H9 (cell line): ENCODE results near the gene BUB1. TPM values are rescaled to one million over a fixed set of nuclear protein-coding genes. Genes with fewer than 3 reads are reported as not detected.

Experiments
- DNase-seq: peaks from one replicate; pipeline ENCODE4 v3.0.0-alpha.2; 2017
- H2AFZ ChIP-seq: one replicate; pipeline ENCODE4 v1.6.1; 2013; ENCODE audit warnings: mild to moderate bottlenecking, low read length, control low read depth, moderate library complexity
- H2AK5ac ChIP-seq: 2 replicates; pipeline ENCODE4 v1.6.1; 2013; ENCODE audit warnings: low read length, control low read depth, mixed read lengths; ENCODE audit not compliant: insufficient read length
- H2BK120ac ChIP-seq: one replicate; pipeline ENCODE4 v1.6.1; 2013; ENCODE audit warnings: low read depth, mild to moderate bottlenecking, low read length, control low read depth, inconsistent platforms; ENCODE audit not compliant: poor library complexity, severe bottlenecking
- H2BK12ac ChIP-seq: 2 replicates; pipeline ENCODE4 v1.6.1; 2013; ENCODE audit warnings: low read length, control low read depth, mixed read lengths, low read depth; ENCODE audit not compliant: insufficient read length
- H2BK15ac ChIP-seq: 2 replicates; pipeline ENCODE4 v1.6.1; 2013; ENCODE audit warnings: low read depth, low read length, control low read depth
- H2BK20ac ChIP-seq: one replicate; pipeline ENCODE4 v1.6.1; 2013; ENCODE audit warnings: low read depth, mild to moderate bottlenecking, low read length, control low read depth, inconsistent platforms; ENCODE audit not compliant: poor library complexity, severe bottlenecking
- H2BK5ac ChIP-seq: 2 replicates; pipeline ENCODE4 v1.6.1; 2013; ENCODE audit warnings: low read length, control low read depth, mixed read lengths; ENCODE audit not compliant: insufficient read length
- H3K14ac ChIP-seq: 2 replicates; pipeline ENCODE4 v1.6.1; 2013; ENCODE audit warnings: low read length, control low read depth; ENCODE audit not compliant: insufficient read depth
- H3K18ac ChIP-seq: 2 replicates; pipeline ENCODE4 v1.6.1; 2013; ENCODE audit warnings: low read depth, mild to moderate bottlenecking, mixed read lengths, low read length, control low read depth; ENCODE audit not compliant: insufficient read length
- H3K23ac ChIP-seq: 2 replicates; pipeline ENCODE4 v1.6.1; 2013; ENCODE audit warnings: low read length, control low read depth, mixed read lengths, low read depth; ENCODE audit not compliant: insufficient read length
- H3K23me2 ChIP-seq: 2 replicates; pipeline ENCODE4 v1.6.1; 2013; ENCODE audit warnings: low read depth, mild to moderate bottlenecking, mixed read lengths, low read length, control low read depth; ENCODE audit not compliant: insufficient read length, poor library complexity, severe bottlenecking
- H3K27ac ChIP-seq: 2 replicates; pipeline ENCODE4 v1.5.1; 2013; ENCODE audit warnings: low read length, control low read depth, mixed read lengths, low read depth; ENCODE audit not compliant: insufficient read length
- H3K27me3 ChIP-seq: 2 replicates; pipeline ENCODE4 v1.6.1; 2013; ENCODE audit warnings: low read length, control low read depth, inconsistent platforms; ENCODE audit not compliant: insufficient read depth
- H3K4ac ChIP-seq: 2 replicates; pipeline ENCODE4 v1.6.1; 2013; ENCODE audit warnings: low read depth, mild to moderate bottlenecking, control low read depth, inconsistent platforms, low read length, moderate library complexity
- H3K4me1 ChIP-seq: 2 replicates; pipeline ENCODE4 v1.6.1; 2013; ENCODE audit warnings: low read length, control low read depth, inconsistent platforms; ENCODE audit not compliant: insufficient read depth
- H3K4me2 ChIP-seq: 2 replicates; pipeline ENCODE4 v1.6.1; 2013; ENCODE audit warnings: low read length, control low read depth, mixed read lengths; ENCODE audit not compliant: insufficient read length, insufficient read depth
- H3K56ac ChIP-seq: 2 replicates; pipeline ENCODE4 v1.6.1; 2013; ENCODE audit warnings: low read depth, mild to moderate bottlenecking, mixed read lengths, low read length, control low read depth; ENCODE audit not compliant: insufficient read length
- H3K79me1 ChIP-seq: 2 replicates; pipeline ENCODE4 v1.6.1; 2013; ENCODE audit warnings: low read depth, mild to moderate bottlenecking, moderate library complexity, low read length, control low read depth, inconsistent platforms; ENCODE audit not compliant: insufficient read depth, poor library complexity, severe bottlenecking
- H3K79me2 ChIP-seq: 2 replicates; pipeline ENCODE4 v1.6.1; 2013; ENCODE audit warnings: low read length, control low read depth, inconsistent platforms; ENCODE audit not compliant: insufficient read depth
- H3K9ac ChIP-seq: 2 replicates; pipeline ENCODE4 v1.6.1; 2013; ENCODE audit warnings: low read length, control low read depth, mixed read lengths; ENCODE audit not compliant: insufficient read length; ENCODE audit errors: extremely low read depth
- H3K9me3 ChIP-seq: one replicate; pipeline ENCODE4 v1.6.1; 2013; ENCODE audit warnings: low read depth, low read length, inconsistent platforms; ENCODE audit not compliant: control insufficient read depth
- H3T11ph ChIP-seq: one replicate; pipeline ENCODE4 v1.6.1; 2013; ENCODE audit warnings: mild to moderate bottlenecking, low read length, control low read depth, inconsistent platforms
- H4K20me1 ChIP-seq: one replicate; pipeline ENCODE4 v1.6.1; 2013; ENCODE audit not compliant: control insufficient read depth, insufficient read length, insufficient read depth
- H4K5ac ChIP-seq: 2 replicates; pipeline ENCODE4 v1.6.1; 2013; ENCODE audit warnings: low read depth, mild to moderate bottlenecking, mixed read lengths, low read length, control low read depth; ENCODE audit not compliant: insufficient read length
- H4K8ac ChIP-seq: replicated peaks from 2 replicates; pipeline ENCODE4 v1.6.1; 2013; ENCODE audit warnings: low read length, control low read depth, mixed read lengths, low read depth; ENCODE audit not compliant: insufficient read length
- H4K91ac ChIP-seq: 2 replicates; pipeline ENCODE4 v1.6.1; 2013; ENCODE audit warnings: low read depth, mild to moderate bottlenecking, moderate library complexity, mixed read lengths, low read length, control low read depth; ENCODE audit not compliant: insufficient read length
- H3K27ac Mint-ChIP-seq, 3 experiments: 2 replicates in 2 of 3; 3 replicates in 1 of 3; pipeline ENCODE4 v1.8.0; 2020 to 2021; ENCODE audit warnings: mixed read lengths in 3 of 3, mild to moderate bottlenecking in 1 of 3, moderate library complexity in 1 of 3
- H3K27me3 Mint-ChIP-seq: 2 replicates; pipeline ENCODE4 v1.8.0; 2021; ENCODE audit warnings: low read depth, mild to moderate bottlenecking, moderate library complexity, mixed read lengths
- H3K36me3 Mint-ChIP-seq, 3 experiments: 2 replicates in 2 of 3; 3 replicates in 1 of 3; pipeline ENCODE4 v1.8.0; 2020 to 2021; ENCODE audit warnings: low read depth in 3 of 3, mixed read lengths in 3 of 3; ENCODE audit not compliant: insufficient read depth in 1 of 3
- H3K4me1 Mint-ChIP-seq, 2 experiments: 2 replicates each; pipeline ENCODE4 v1.8.0; 2020; ENCODE audit warnings: mixed read lengths in 2 of 2
- H3K4me3 Mint-ChIP-seq, 2 experiments: 2 replicates in 1 of 2; 3 replicates in 1 of 2; pipeline ENCODE4 v1.8.0; 2020 to 2021; ENCODE audit warnings: mild to moderate bottlenecking in 2 of 2, mixed read lengths in 2 of 2, moderate library complexity in 1 of 2
- H3K9me3 Mint-ChIP-seq, 2 experiments: 2 replicates in 1 of 2; 3 replicates in 1 of 2; pipeline ENCODE4 v1.8.0; 2020; ENCODE audit warnings: mild to moderate bottlenecking in 2 of 2, mixed read lengths in 2 of 2, moderate library complexity in 1 of 2
- WGBS: extraction: QIAGEN DNeasy Blood & Tissue Kit; methylation state at CpG from one replicate; pipeline ENCODE4 v1.1.7; 2013; ENCODE audit warnings: missing lambda C conversion rate, low lambda C conversion rate, mixed read lengths; ENCODE audit not compliant: insufficient read length; ENCODE audit errors: extremely low coverage; 5-methylcytosine and 5-hydroxymethylcytosine counted together
- total RNA-seq: library from RNA; stranded (reverse); gene quantifications from 2 replicates; pipeline ENCODE4 v1.2.1, GENCODE V29; 2021
- TF ChIP-seq, protein P1 (sequence below): fragments of 200-600 bp; sonication (generic); conservative IDR thresholded peaks from 3 replicates; pipeline ENCODE4 v1.8.0; 2021; ENCODE audit warnings: antibody characterized with exemption, mild to moderate bottlenecking

Gene BUB1
- total RNA-seq, 1 experiment from 2014 or later = 144 TPM

DNA sequence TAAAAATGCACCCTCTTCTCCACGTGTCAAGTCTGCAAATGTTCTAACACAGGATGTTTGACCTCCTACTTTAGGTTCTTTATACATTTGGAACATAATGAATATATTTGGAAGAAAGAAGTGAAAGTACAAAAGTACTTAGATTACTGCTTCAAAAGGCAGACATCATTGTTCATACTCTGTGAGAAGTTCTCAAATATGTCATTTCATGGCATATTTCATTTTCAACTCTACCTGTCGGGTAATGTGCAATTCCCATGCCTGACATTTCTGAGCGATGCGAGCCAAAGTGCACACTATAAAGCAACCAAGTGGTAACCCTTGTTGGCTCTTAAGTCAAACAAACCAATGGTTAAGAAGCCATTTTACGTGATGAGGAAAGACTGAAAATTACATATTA, 7.0 kb downstream of the BUB1 start:
- peaks cover 5% of the 10 kb centered on the region; the same call in 1 of the 2 replicates for H3K4me1 ChIP-seq
- Mint-ChIP-seq H3K4me3 (no peak overlapping the region), H3K9me3 (no peaks in the 10 kb centered on the region), H3K4me1 (peaks cover 10 to 11% of the 10 kb centered on the region in 2 experiments), H3K27ac (peak overlapping the region in 1 of 3 experiments; percentile 61; a peak in 1 of 7 replicates), H3K36me3 (peaks cover 62 to 91% (median 87%) of the 10 kb centered on the region in 3 experiments), H3K27me3 (no peaks in the 10 kb centered on the region)
- no peak overlapping the region for H2AFZ ChIP-seq
- H3K9ac ChIP-seq = no peak overlapping the region
- TF ChIP-seq, protein P1, sequence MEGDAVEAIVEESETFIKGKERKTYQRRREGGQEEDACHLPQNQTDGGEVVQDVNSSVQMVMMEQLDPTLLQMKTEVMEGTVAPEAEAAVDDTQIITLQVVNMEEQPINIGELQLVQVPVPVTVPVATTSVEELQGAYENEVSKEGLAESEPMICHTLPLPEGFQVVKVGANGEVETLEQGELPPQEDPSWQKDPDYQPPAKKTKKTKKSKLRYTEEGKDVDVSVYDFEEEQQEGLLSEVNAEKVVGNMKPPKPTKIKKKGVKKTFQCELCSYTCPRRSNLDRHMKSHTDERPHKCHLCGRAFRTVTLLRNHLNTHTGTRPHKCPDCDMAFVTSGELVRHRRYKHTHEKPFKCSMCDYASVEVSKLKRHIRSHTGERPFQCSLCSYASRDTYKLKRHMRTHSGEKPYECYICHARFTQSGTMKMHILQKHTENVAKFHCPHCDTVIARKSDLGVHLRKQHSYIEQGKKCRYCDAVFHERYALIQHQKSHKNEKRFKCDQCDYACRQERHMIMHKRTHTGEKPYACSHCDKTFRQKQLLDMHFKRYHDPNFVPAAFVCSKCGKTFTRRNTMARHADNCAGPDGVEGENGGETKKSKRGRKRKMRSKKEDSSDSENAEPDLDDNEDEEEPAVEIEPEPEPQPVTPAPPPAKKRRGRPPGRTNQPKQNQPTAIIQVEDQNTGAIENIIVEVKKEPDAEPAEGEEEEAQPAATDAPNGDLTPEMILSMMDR = no peak
- H3T11ph ChIP-seq = no peak overlapping the region
- no peaks in the 10 kb centered on the region for H3K9me3 ChIP-seq
- no peak overlapping the region for H2BK5ac ChIP-seq
- no peak overlapping the region for H4K8ac ChIP-seq
- no peak overlapping the region for H3K18ac ChIP-seq
- H2AK5ac ChIP-seq = no peak overlapping the region
- H2BK20ac ChIP-seq = no peak overlapping the region
- no peak overlapping the region for H3K4me2 ChIP-seq
- no peak overlapping the region for H4K5ac ChIP-seq
- H2BK15ac ChIP-seq = no peak overlapping the region
- H2BK12ac ChIP-seq = no peak overlapping the region
- no peak overlapping the region for H3K4ac ChIP-seq
- H3K14ac ChIP-seq = no peak overlapping the region
- H3K27ac ChIP-seq = no peak overlapping the region
- DNase-seq = no peak
- H3K23ac ChIP-seq = no peak overlapping the region
- no peaks in the 10 kb centered on the region for H3K23me2 ChIP-seq
- H4K91ac ChIP-seq = no peak overlapping the region
- H3K27me3 ChIP-seq = no peaks in the 10 kb centered on the region
- no peak overlapping the region for H3K56ac ChIP-seq
- WGBS = no CpG with 5 or more reads among the region's 5 CpGs
- H4K20me1 ChIP-seq = no peaks in the 10 kb centered on the region
- peaks cover 12% of the 10 kb centered on the region for H3K79me1 ChIP-seq
- H2BK120ac ChIP-seq = no peak overlapping the region
- peaks cover 12% of the 10 kb centered on the region for H3K79me2 ChIP-seq
